ENCODE data around the gene FCRL5.

DNA sequence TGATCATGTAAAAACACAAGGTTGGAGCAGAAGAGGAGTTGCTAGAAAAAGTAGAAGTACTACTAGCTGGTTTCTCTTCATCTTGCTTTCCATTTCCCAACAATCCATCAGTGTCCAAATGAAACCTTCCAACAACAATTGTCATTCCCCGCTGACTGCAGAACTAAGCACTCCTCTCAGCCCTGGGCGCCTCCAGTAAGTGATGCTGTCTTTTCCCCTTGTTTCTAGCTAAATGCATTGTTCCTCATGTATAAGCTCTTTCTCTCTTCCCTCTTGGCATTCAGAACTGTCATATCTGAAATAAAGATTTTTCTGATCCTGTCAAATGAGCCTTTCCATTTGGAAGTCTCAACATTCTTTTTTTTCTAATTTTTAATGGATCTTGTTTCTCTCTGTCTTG, 68.7 kb downstream of the FCRL5 start:
- TF ChIP-seq, protein P1, sequence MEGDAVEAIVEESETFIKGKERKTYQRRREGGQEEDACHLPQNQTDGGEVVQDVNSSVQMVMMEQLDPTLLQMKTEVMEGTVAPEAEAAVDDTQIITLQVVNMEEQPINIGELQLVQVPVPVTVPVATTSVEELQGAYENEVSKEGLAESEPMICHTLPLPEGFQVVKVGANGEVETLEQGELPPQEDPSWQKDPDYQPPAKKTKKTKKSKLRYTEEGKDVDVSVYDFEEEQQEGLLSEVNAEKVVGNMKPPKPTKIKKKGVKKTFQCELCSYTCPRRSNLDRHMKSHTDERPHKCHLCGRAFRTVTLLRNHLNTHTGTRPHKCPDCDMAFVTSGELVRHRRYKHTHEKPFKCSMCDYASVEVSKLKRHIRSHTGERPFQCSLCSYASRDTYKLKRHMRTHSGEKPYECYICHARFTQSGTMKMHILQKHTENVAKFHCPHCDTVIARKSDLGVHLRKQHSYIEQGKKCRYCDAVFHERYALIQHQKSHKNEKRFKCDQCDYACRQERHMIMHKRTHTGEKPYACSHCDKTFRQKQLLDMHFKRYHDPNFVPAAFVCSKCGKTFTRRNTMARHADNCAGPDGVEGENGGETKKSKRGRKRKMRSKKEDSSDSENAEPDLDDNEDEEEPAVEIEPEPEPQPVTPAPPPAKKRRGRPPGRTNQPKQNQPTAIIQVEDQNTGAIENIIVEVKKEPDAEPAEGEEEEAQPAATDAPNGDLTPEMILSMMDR (IDR thresholded peaks at IDR 0.05): no peak
- no peak for TF ChIP-seq EP300 (IDR thresholded peaks at IDR 0.05)
